ENCODE measurements around the gene ZGRF1. TPM values are rescaled to one million over a fixed set of nuclear protein-coding genes. Genes with fewer than 3 reads are reported as not detected.

Gene ZGRF1
- total and polyA plus RNA-seq, 2 experiments from 2014 or later: 3.1 to 5.3 TPM

- no peaks in the 10 kb centered on the region for H3F3A ChIP-seq (ENCODE audit: insufficient read depth)
- no peaks in the 10 kb centered on the region for H3K9me3 ChIP-seq (ENCODE audit: low read depth)
- no peak overlapping the region for H3K4me2 ChIP-seq (ENCODE audit: unreplicated experiment)
- no peak overlapping the region for H3K9ac ChIP-seq
- 80 to 81% methylated on average over 5 of the region's 5 CpGs for WGBS, 2 experiments (ENCODE audit: low coverage in 1 of 2, low lambda C conversion rate in 2 of 2, missing lambda C conversion rate in 2 of 2)
- H3K27me3 ChIP-seq (replicated peaks; ENCODE audit: insufficient read depth): no peaks in the 10 kb centered on the region
- DNase-seq: no peak
- TF ChIP-seq EZH2phosphoT487 (IDR thresholded peaks at IDR 0.05; ENCODE audit: insufficient read depth, low read depth): no peak
- TF ChIP-seq EZH2 (IDR thresholded peaks at IDR 0.05; ENCODE audit: insufficient read depth, poor library complexity, severe bottlenecking): no peak
- H3K79me2 ChIP-seq (ENCODE audit: insufficient read depth): no peaks in the 10 kb centered on the region
- H3K4me1 ChIP-seq (ENCODE audit: insufficient read depth): no peaks in the 10 kb centered on the region
- H3K27ac ChIP-seq: no peak overlapping the region
- no peak overlapping the region for H3K4me3 ChIP-seq
- peaks cover 55% of the 10 kb centered on the region for H3K36me3 ChIP-seq (ENCODE audit: low read depth)
- in situ Hi-C loops (cut with MboI): no loop called here
- no peaks in the 10 kb centered on the region for H4K20me1 ChIP-seq (ENCODE audit: insufficient read depth)
- H2AFZ ChIP-seq: no peak overlapping the region
- no peaks in the 10 kb centered on the region for H3K9me2 ChIP-seq (ENCODE audit: insufficient read depth)
Observed at GRCh38 chr4:112655270-112655669, 18.6 kb upstream of the ZGRF1 start.

GRCh38 chr4:112652216-112652615, 15.5 kb upstream of the ZGRF1 start:
- no peak overlapping the region for H2AFZ ChIP-seq
- H3K4me2 ChIP-seq (ENCODE audit: unreplicated experiment): no peak overlapping the region
- no peaks in the 10 kb centered on the region for H3K27me3 ChIP-seq (replicated peaks; ENCODE audit: insufficient read depth)
- H3K9ac ChIP-seq: no peak overlapping the region
- H3F3A ChIP-seq (ENCODE audit: insufficient read depth): no peaks in the 10 kb centered on the region
- WGBS, 2 experiments (ENCODE audit: low coverage in 1 of 2, low lambda C conversion rate in 2 of 2, missing lambda C conversion rate in 2 of 2): 50 to 56% methylated on average over 1 of the region's 1 CpG
- H4K20me1 ChIP-seq (ENCODE audit: insufficient read depth): no peaks in the 10 kb centered on the region
- in situ Hi-C loops (cut with MboI): no loop called here
- no peaks in the 10 kb centered on the region for H3K9me2 ChIP-seq (ENCODE audit: insufficient read depth)
- H3K79me2 ChIP-seq (ENCODE audit: insufficient read depth): no peaks in the 10 kb centered on the region
- TF ChIP-seq EZH2 (IDR thresholded peaks at IDR 0.05; ENCODE audit: insufficient read depth, poor library complexity, severe bottlenecking) (no peak), EZH2phosphoT487 (IDR thresholded peaks at IDR 0.05; ENCODE audit: insufficient read depth, low read depth) (no peak)
- H3K9me3 ChIP-seq (ENCODE audit: low read depth): no peaks in the 10 kb centered on the region
- no peak overlapping the region for H3K4me3 ChIP-seq
- no peaks in the 10 kb centered on the region for H3K4me1 ChIP-seq (ENCODE audit: insufficient read depth)
- peaks cover 75% of the 10 kb centered on the region for H3K36me3 ChIP-seq (ENCODE audit: low read depth)
- DNase-seq: no peak
- no peak overlapping the region for H3K27ac ChIP-seq

- H2AFZ ChIP-seq: no peak overlapping the region
- peaks cover 76% of the 10 kb centered on the region for H3K36me3 ChIP-seq (ENCODE audit: low read depth)
- H3K4me3 ChIP-seq: no peak overlapping the region
- no peaks in the 10 kb centered on the region for H3K4me1 ChIP-seq (ENCODE audit: insufficient read depth)
- no peak overlapping the region for H3K4me2 ChIP-seq (ENCODE audit: unreplicated experiment)
- H4K20me1 ChIP-seq (ENCODE audit: insufficient read depth): no peaks in the 10 kb centered on the region
- H3K27ac ChIP-seq: no peak overlapping the region
- no peak for DNase-seq
- no peaks in the 10 kb centered on the region for H3K9me3 ChIP-seq (ENCODE audit: low read depth)
- in situ Hi-C loops (cut with MboI): no loop called here
- H3F3A ChIP-seq (ENCODE audit: insufficient read depth): no peaks in the 10 kb centered on the region
- no peak overlapping the region for H3K9ac ChIP-seq
- TF ChIP-seq EZH2phosphoT487 (IDR thresholded peaks at IDR 0.05; ENCODE audit: insufficient read depth, low read depth): no peak
- no peak for TF ChIP-seq EZH2 (IDR thresholded peaks at IDR 0.05; ENCODE audit: insufficient read depth, poor library complexity, severe bottlenecking)
- H3K79me2 ChIP-seq (ENCODE audit: insufficient read depth): no peaks in the 10 kb centered on the region
- H3K9me2 ChIP-seq (ENCODE audit: insufficient read depth): no peaks in the 10 kb centered on the region
- H3K27me3 ChIP-seq (replicated peaks; ENCODE audit: insufficient read depth): no peaks in the 10 kb centered on the region
Observed at GRCh38 chr4:112651641-112652040, 14.9 kb upstream of the ZGRF1 start.

GRCh38 chr4:112650332-112650731, 13.6 kb upstream of the ZGRF1 start:
- Histone ChIP-seq H3K36me3 (ENCODE audit: low read depth) (peaks cover 77% of the 10 kb centered on the region), H3K27me3 (replicated peaks; ENCODE audit: insufficient read depth) (no peaks in the 10 kb centered on the region), H2AFZ (no peak overlapping the region), H3K79me2 (ENCODE audit: insufficient read depth) (no peaks in the 10 kb centered on the region), H3F3A (ENCODE audit: insufficient read depth) (no peaks in the 10 kb centered on the region), H4K20me1 (ENCODE audit: insufficient read depth) (no peaks in the 10 kb centered on the region), H3K27ac (no peak overlapping the region), H3K4me1 (ENCODE audit: insufficient read depth) (no peaks in the 10 kb centered on the region), H3K4me2 (ENCODE audit: unreplicated experiment) (no peak overlapping the region), H3K4me3 (no peak overlapping the region), H3K9me2 (ENCODE audit: insufficient read depth) (no peaks in the 10 kb centered on the region), H3K9me3 (ENCODE audit: low read depth) (no peaks in the 10 kb centered on the region), H3K9ac (no peak overlapping the region)
- in situ Hi-C loops (cut with MboI): no loop called here
- 44 to 47% methylated on average over 4 of the region's 4 CpGs for WGBS, 2 experiments (ENCODE audit: low coverage in 1 of 2, low lambda C conversion rate in 2 of 2, missing lambda C conversion rate in 2 of 2)
- no peak for DNase-seq
- TF ChIP-seq EZH2 (IDR thresholded peaks at IDR 0.05; ENCODE audit: insufficient read depth, poor library complexity, severe bottlenecking): no peak
- TF ChIP-seq EZH2phosphoT487 (IDR thresholded peaks at IDR 0.05; ENCODE audit: insufficient read depth, low read depth): no peak

- DNase-seq: no peak
- TF ChIP-seq EZH2phosphoT487 (IDR thresholded peaks at IDR 0.05; ENCODE audit: insufficient read depth, low read depth): no peak
- no peak for TF ChIP-seq EZH2 (IDR thresholded peaks at IDR 0.05; ENCODE audit: insufficient read depth, poor library complexity, severe bottlenecking)
- no peaks in the 10 kb centered on the region for H3K4me1 ChIP-seq (ENCODE audit: insufficient read depth)
- in situ Hi-C loops (cut with MboI): loop anchor here (10.0 kb wide), 1 partner anchor 286 kb away; no protein-coding TSS in a partner anchor
- no peak overlapping the region for H2AFZ ChIP-seq
- no peak overlapping the region for H3K4me2 ChIP-seq (ENCODE audit: unreplicated experiment)
- no peaks in the 10 kb centered on the region for H3K9me2 ChIP-seq (ENCODE audit: insufficient read depth)
- no peak overlapping the region for H3K9ac ChIP-seq
- no peaks in the 10 kb centered on the region for H3K79me2 ChIP-seq (ENCODE audit: insufficient read depth)
- H3F3A ChIP-seq (ENCODE audit: insufficient read depth): no peaks in the 10 kb centered on the region
- no peaks in the 10 kb centered on the region for H3K27me3 ChIP-seq (replicated peaks; ENCODE audit: insufficient read depth)
- H4K20me1 ChIP-seq (ENCODE audit: insufficient read depth): no peaks in the 10 kb centered on the region
- WGBS, 2 experiments (ENCODE audit: low coverage in 1 of 2, low lambda C conversion rate in 2 of 2, missing lambda C conversion rate in 2 of 2): 46 to 50% methylated on average over 2 of the region's 2 CpGs
- peaks cover 73% of the 10 kb centered on the region for H3K36me3 ChIP-seq (ENCODE audit: low read depth)
- H3K9me3 ChIP-seq (ENCODE audit: low read depth): no peaks in the 10 kb centered on the region
- no peak overlapping the region for H3K27ac ChIP-seq
- no peak overlapping the region for H3K4me3 ChIP-seq
Observed at GRCh38 chr4:112649055-112649408, 12.3 kb upstream of the ZGRF1 start.
